PC-9 (cell line): ENCODE data around the gene SKI.

Experiments
- EZH2 ChIP-seq: fragments of 200-600 bp; sonication (generic); IDR thresholded peaks from 2 replicates; pipeline ENCODE4 v1.8.0; 2017; ENCODE audit warnings: antibody characterized with exemption, low read depth
- TF ChIP-seq, protein P1 (sequence below): fragments of 200-600 bp; sonication (generic); conservative IDR thresholded peaks from 2 replicates; pipeline ENCODE4 v1.6.1; 2017; ENCODE audit warnings: mixed run types, antibody characterized with exemption, mild to moderate bottlenecking, moderate library complexity

GRCh38 chr1:2180297-2181245, 47.5 kb upstream of the SKI start:
- no peak for TF ChIP-seq EZH2
- TF ChIP-seq, protein P1, sequence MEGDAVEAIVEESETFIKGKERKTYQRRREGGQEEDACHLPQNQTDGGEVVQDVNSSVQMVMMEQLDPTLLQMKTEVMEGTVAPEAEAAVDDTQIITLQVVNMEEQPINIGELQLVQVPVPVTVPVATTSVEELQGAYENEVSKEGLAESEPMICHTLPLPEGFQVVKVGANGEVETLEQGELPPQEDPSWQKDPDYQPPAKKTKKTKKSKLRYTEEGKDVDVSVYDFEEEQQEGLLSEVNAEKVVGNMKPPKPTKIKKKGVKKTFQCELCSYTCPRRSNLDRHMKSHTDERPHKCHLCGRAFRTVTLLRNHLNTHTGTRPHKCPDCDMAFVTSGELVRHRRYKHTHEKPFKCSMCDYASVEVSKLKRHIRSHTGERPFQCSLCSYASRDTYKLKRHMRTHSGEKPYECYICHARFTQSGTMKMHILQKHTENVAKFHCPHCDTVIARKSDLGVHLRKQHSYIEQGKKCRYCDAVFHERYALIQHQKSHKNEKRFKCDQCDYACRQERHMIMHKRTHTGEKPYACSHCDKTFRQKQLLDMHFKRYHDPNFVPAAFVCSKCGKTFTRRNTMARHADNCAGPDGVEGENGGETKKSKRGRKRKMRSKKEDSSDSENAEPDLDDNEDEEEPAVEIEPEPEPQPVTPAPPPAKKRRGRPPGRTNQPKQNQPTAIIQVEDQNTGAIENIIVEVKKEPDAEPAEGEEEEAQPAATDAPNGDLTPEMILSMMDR: no peak
